HepG2 (cell line): ENCODE data around the gene FAM221B. TPM values are rescaled to one million over a fixed set of nuclear protein-coding genes. Genes with fewer than 3 reads are reported as not detected.
A peak's percentile ranks its signal among the peaks of the same experiment; 100 is the strongest.

Source experiments
- ATF7 ChIP-seq, 2 experiments: fragments of 450-650 bp in 1 of 2; sonication (generic) in 1 of 2; formaldehyde crosslinking in 1 of 2; IDR thresholded peaks; 2 replicates each; pipeline versions ENCODE4 v1.4.0 to v1.6.1; 2016 to 2020; ENCODE audit warnings: antibody characterized with exemption in 1 of 2, mild to moderate bottlenecking in 1 of 2, missing genetic modification reagents in 1 of 2
- FOSL2 ChIP-seq: sonication (generic); formaldehyde crosslinking; IDR thresholded peaks from 2 replicates; pipeline ENCODE4 v1.4.0; 2020; ENCODE audit warnings: missing genetic modification reagents
- FOXJ3 ChIP-seq: sonication (generic); formaldehyde crosslinking; IDR thresholded peaks from 2 replicates; pipeline ENCODE4 v1.4.0; 2020; ENCODE audit warnings: missing genetic modification reagents, mild to moderate bottlenecking, borderline replicate concordance
- GTF2F1 ChIP-seq: fragments of 150-350 bp; IDR thresholded peaks from 2 replicates; pipeline ENCODE4 v1.6.1; 2014; ENCODE audit warnings: low read length
- HOXA5 ChIP-seq: sonication (generic); formaldehyde crosslinking; IDR thresholded peaks from 2 replicates; pipeline ENCODE4 v1.4.0; 2020; ENCODE audit warnings: missing genetic modification reagents
- IKZF4 ChIP-seq: sonication (generic); formaldehyde crosslinking; IDR thresholded peaks from 2 replicates; pipeline ENCODE4 v1.5.1; 2020; ENCODE audit warnings: borderline replicate concordance, mild to moderate bottlenecking, low read depth, missing genetic modification reagents; ENCODE audit errors: not compliant biosample characterization
- NR2F1 ChIP-seq, 2 experiments: fragments of 450-650 bp in 1 of 2; formaldehyde crosslinking in 1 of 2; IDR thresholded peaks; 2 replicates each; pipeline versions ENCODE4 v1.5.0 to v1.6.1; 2016 to 2020; ENCODE audit warnings: mild to moderate bottlenecking in 1 of 2, missing compliant biosample characterization in 1 of 2, missing genetic modification reagents in 1 of 2, moderate library complexity in 1 of 2
- SMYD3 ChIP-seq: sonication (generic); formaldehyde crosslinking; IDR thresholded peaks from 2 replicates; pipeline ENCODE4 v1.8.1; 2023; ENCODE audit warnings: mild to moderate bottlenecking, missing genetic modification reagents
- SP140L ChIP-seq: sonication (generic); formaldehyde crosslinking; IDR thresholded peaks from 2 replicates; pipeline ENCODE4 v1.4.0; 2020; ENCODE audit warnings: missing genetic modification reagents, borderline replicate concordance
- TAF1 ChIP-seq: sonication (generic); formaldehyde crosslinking; IDR thresholded peaks from 2 replicates; pipeline ENCODE4 v1.4.0; 2020; ENCODE audit warnings: missing genetic modification reagents
- ZFY ChIP-seq: sonication (generic); formaldehyde crosslinking; IDR thresholded peaks from 2 replicates; pipeline ENCODE4 v1.4.0; 2020; ENCODE audit warnings: missing genetic modification reagents
- ZMAT3 ChIP-seq: sonication (generic); formaldehyde crosslinking; conservative IDR thresholded peaks from 2 replicates; pipeline ENCODE4 v1.7.0; 2021; ENCODE audit warnings: missing genetic modification reagents
- ZNF10 ChIP-seq: sonication (generic); formaldehyde crosslinking; IDR thresholded peaks from 2 replicates; pipeline ENCODE4 v1.4.0; 2020; ENCODE audit warnings: mild to moderate bottlenecking, low read depth, missing genetic modification reagents, borderline replicate concordance
- ZNF557 ChIP-seq: sonication (generic); formaldehyde crosslinking; IDR thresholded peaks from 2 replicates; pipeline ENCODE4 v1.4.0; 2020; ENCODE audit warnings: missing genetic modification reagents
- ZNF589 ChIP-seq: sonication (generic); formaldehyde crosslinking; conservative IDR thresholded peaks from 2 replicates; pipeline ENCODE4 v1.8.0; 2022; ENCODE audit warnings: mild to moderate bottlenecking, moderate library complexity, missing genetic modification reagents
- ZSCAN25 ChIP-seq: sonication (generic); formaldehyde crosslinking; IDR thresholded peaks from 2 replicates; pipeline ENCODE4 v1.8.0; 2022; ENCODE audit warnings: mild to moderate bottlenecking, missing genetic modification reagents
- polyA plus RNA-seq, 8 experiments: library from polyadenylated mRNA; depleted of rRNA in 3 of 8; stranded (reverse) in 7 of 8; unstranded in 1 of 8; fragments of >200 nt; fragmentation: Illumina TruSeq in 4 of 8; extraction: Trizol in 4 of 8; gene quantifications; 2 replicates each; pipeline versions ENCODE4 v1.2.1 to v1.2.3, GENCODE V29; 2011 to 2016; ENCODE audit warnings: low read depth in 4 of 8, missing spikeins in 1 of 8, mixed read lengths in 1 of 8; ENCODE audit not compliant: insufficient read depth in 1 of 8
- total RNA-seq, 5 experiments: library from RNA; depleted of rRNA; stranded (reverse); fragments of >200 nt; fragmentation: Illumina TruSeq; extraction: Trizol; gene quantifications; 2 replicates each; pipeline ENCODE4 v1.2.3, GENCODE V29; 2016; ENCODE audit warnings: low read depth in 1 of 5
- TF ChIP-seq, protein P1 (sequence below): sonication (generic); formaldehyde crosslinking; IDR thresholded peaks from 2 replicates; pipeline ENCODE4 v1.4.0; 2020; ENCODE audit warnings: missing genetic modification reagents
- TF ChIP-seq, protein P2 (sequence below): sonication (generic); formaldehyde crosslinking; IDR thresholded peaks from 2 replicates; pipeline ENCODE4 v1.4.0; 2020; ENCODE audit warnings: missing genetic modification reagents, low read depth, mild to moderate bottlenecking, borderline replicate concordance

The FAM221B gene
- total and polyA plus RNA-seq, 2 of the 13 experiments (the other 11 are each of a cell fraction or from before 2014, with no cell fraction given), result not detected

- TF ChIP-seq SP140L (CRISPR knock-in tag) (no peak), ZFY (CRISPR knock-in tag) (peak; percentile 88), FOSL2 (CRISPR knock-in tag) (no peak), FOXJ3 (CRISPR knock-in tag) (no peak), ZMAT3 (CRISPR knock-in tag) (peak; percentile 62; the same call in 1 of the 2 replicates), IKZF4 (CRISPR knock-in tag) (no peak), NR2F1 (CRISPR knock-in tag; IDR thresholded peaks at IDR 0.05) (no peak), ZSCAN25 (CRISPR knock-in tag) (no peak), ZNF557 (no peak), ZNF589 (no peak), TAF1 (CRISPR knock-in tag) (no peak), ZNF10 (no peak), ATF7 (IDR thresholded peaks at IDR 0.05) (no peak), ATF7 (CRISPR knock-in tag; IDR thresholded peaks at IDR 0.05) (no peak), SMYD3 (CRISPR knock-in tag) (no peak), HOXA5 (no peak), GTF2F1 (no peak)
- TF ChIP-seq, protein P1, sequence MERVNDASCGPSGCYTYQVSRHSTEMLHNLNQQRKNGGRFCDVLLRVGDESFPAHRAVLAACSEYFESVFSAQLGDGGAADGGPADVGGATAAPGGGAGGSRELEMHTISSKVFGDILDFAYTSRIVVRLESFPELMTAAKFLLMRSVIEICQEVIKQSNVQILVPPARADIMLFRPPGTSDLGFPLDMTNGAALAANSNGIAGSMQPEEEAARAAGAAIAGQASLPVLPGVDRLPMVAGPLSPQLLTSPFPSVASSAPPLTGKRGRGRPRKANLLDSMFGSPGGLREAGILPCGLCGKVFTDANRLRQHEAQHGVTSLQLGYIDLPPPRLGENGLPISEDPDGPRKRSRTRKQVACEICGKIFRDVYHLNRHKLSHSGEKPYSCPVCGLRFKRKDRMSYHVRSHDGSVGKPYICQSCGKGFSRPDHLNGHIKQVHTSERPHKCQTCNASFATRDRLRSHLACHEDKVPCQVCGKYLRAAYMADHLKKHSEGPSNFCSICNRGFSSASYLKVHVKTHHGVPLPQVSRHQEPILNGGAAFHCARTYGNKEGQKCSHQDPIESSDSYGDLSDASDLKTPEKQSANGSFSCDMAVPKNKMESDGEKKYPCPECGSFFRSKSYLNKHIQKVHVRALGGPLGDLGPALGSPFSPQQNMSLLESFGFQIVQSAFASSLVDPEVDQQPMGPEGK, result 0 out of 2 replicates have a peak, but pooled peaks have one; percentile 17
- TF ChIP-seq, protein P2, sequence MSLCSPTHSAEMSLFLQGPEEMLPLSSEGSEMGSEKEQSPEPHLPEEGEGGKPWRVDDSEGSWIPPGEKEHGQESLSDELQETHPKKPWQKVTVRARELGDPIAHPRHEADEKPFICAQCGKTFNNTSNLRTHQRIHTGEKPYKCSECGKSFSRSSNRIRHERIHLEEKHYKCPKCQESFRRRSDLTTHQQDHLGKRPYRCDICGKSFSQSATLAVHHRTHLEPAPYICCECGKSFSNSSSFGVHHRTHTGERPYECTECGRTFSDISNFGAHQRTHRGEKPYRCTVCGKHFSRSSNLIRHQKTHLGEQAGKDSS (CRISPR knock-in tag), result no peak
- TF ChIP-seq, all 625 proteins: peak for 27
These were observed 692 bp upstream of the FAM221B start, which contains the start of gene TMEM8B (continued) for GRCh38 chr9:35829084-35829763.
